AG04450 (cell line): Measurements from ENCODE around the gene ABCG1. TPM values are rescaled to one million over a fixed set of nuclear protein-coding genes. Genes with fewer than 3 reads are reported as not detected.

ENCODE experiments used
- CTCF ChIA-PET: fragments of 300-600, 350-600 bp; formaldehyde crosslinking; extraction: SDS; loops from one replicate; lab custom pipeline; 2022; ENCODE audit warnings: antibody characterized with exemption, inconsistent platforms; lab: Charles Lee
- POLR2A ChIA-PET: fragments of 350-600 bp; formaldehyde crosslinking; extraction: SDS; loops from one replicate; lab custom pipeline; 2021; ENCODE audit warnings: antibody characterized with exemption, inconsistent platforms; lab: Yijun Ruan, JAX
- DNase-seq: peaks from one replicate; pipeline ENCODE4 v3.0.0-alpha.2; 2011; ENCODE audit warnings: low read depth, low spot score
- H3K27ac ChIP-seq: one replicate; pipeline ENCODE4 v1.5.1; 2012; ENCODE audit warnings: low read depth, low read length, control low read depth
- H3K27me3 ChIP-seq: one replicate; pipeline ENCODE4 v1.6.0; 2012; ENCODE audit warnings: low read length; ENCODE audit not compliant: control insufficient read depth, insufficient read depth
- H3K4me3 ChIP-seq: 2 replicates; pipeline ENCODE4 v1.5.1; 2011; ENCODE audit warnings: mild to moderate bottlenecking, low read depth, low read length, control low read depth
- H3K9me3 ChIP-seq: 2 replicates; pipeline ENCODE4 v1.5.1; 2012; ENCODE audit warnings: low read length; ENCODE audit not compliant: control insufficient read depth, insufficient read depth
- polyA plus RNA-seq: library from polyadenylated mRNA; depleted of rRNA; stranded (reverse); fragments of >200 nt; gene quantifications from 2 replicates; pipeline ENCODE4 v1.2.3, GENCODE V29; 2011
- TF ChIP-seq, protein P1 (sequence below): IDR thresholded peaks from 2 replicates; pipeline ENCODE4 v1.5.1; 2011; ENCODE audit warnings: low read depth, low read length, control low read depth, inconsistent platforms

Gene ABCG1
- polyA plus RNA-seq, 1 experiment = 0.71 TPM

- ChIA-PET CTCF (no interaction called here), POLR2A (no interaction called here)
- Histone ChIP-seq H3K27me3 (peaks cover 6% of the 10 kb centered on the region), H3K4me3 (no peak overlapping the region), H3K27ac (no peak overlapping the region), H3K9me3 (no peaks in the 10 kb centered on the region)
- no peak for DNase-seq
- TF ChIP-seq, protein P1, sequence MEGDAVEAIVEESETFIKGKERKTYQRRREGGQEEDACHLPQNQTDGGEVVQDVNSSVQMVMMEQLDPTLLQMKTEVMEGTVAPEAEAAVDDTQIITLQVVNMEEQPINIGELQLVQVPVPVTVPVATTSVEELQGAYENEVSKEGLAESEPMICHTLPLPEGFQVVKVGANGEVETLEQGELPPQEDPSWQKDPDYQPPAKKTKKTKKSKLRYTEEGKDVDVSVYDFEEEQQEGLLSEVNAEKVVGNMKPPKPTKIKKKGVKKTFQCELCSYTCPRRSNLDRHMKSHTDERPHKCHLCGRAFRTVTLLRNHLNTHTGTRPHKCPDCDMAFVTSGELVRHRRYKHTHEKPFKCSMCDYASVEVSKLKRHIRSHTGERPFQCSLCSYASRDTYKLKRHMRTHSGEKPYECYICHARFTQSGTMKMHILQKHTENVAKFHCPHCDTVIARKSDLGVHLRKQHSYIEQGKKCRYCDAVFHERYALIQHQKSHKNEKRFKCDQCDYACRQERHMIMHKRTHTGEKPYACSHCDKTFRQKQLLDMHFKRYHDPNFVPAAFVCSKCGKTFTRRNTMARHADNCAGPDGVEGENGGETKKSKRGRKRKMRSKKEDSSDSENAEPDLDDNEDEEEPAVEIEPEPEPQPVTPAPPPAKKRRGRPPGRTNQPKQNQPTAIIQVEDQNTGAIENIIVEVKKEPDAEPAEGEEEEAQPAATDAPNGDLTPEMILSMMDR = no peak
Measured at GRCh38 chr21:42202321-42202720, 16.6 kb upstream of the ABCG1 start.

- ChIA-PET CTCF (no interaction called here), POLR2A (no interaction called here)
- TF ChIP-seq, protein P1 = no peak
- H3K27me3 ChIP-seq = peaks cover 14% of the 10 kb centered on the region
- H3K9me3 ChIP-seq = no peaks in the 10 kb centered on the region
- DNase-seq = no peak
- no peak overlapping the region for H3K27ac ChIP-seq
- no peak overlapping the region for H3K4me3 ChIP-seq
Measured at GRCh38 chr21:42203321-42203720, 15.6 kb upstream of the ABCG1 start.

DNA sequence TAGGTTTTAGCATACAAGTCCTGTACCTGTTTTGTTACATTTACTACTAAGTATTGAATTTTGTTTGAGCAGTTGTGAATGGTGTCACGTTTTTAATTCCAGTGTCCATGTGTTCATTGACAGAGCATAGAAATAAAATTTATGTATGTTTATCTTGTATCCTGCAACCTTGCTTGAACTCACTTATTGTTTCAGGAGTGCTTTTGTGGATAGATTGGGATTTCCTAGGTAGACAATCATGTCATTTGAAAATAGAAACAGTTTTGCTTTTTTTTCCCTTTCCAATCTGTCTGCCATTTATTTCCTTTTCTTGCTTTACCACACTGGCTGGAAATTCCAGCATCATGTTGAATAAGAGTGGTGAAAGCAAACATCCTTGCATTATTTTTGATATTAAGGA, 15.0 kb upstream of the ABCG1 start:
- Histone ChIP-seq H3K27me3 (peaks cover 14% of the 10 kb centered on the region), H3K9me3 (no peaks in the 10 kb centered on the region), H3K4me3 (no peak overlapping the region), H3K27ac (no peak overlapping the region)
- DNase-seq = no peak
- ChIA-PET POLR2A (no interaction called here), CTCF (no interaction called here)
- TF ChIP-seq, protein P1 = no peak

GRCh38 chr21:42207426-42207825, 11.5 kb upstream of the ABCG1 start:
- Histone ChIP-seq H3K9me3 (no peaks in the 10 kb centered on the region), H3K27ac (no peak overlapping the region), H3K27me3 (peaks cover 13% of the 10 kb centered on the region), H3K4me3 (no peak overlapping the region)
- TF ChIP-seq, protein P1 = no peak
- no peak for DNase-seq
- ChIA-PET CTCF (no interaction called here), POLR2A (no interaction called here)

- no peak overlapping the region for H3K27ac ChIP-seq
- no peaks in the 10 kb centered on the region for H3K9me3 ChIP-seq
- ChIA-PET POLR2A (no interaction called here), CTCF (no interaction called here)
- H3K4me3 ChIP-seq = no peak overlapping the region
- TF ChIP-seq, protein P1 = no peak
- H3K27me3 ChIP-seq = peaks cover 13% of the 10 kb centered on the region
- DNase-seq = no peak
Measured at GRCh38 chr21:42208036-42208435, 10.9 kb upstream of the ABCG1 start.
